Caco-2 (cell line): ENCODE data around the gene PPP1R13B. TPM values are rescaled to one million over a fixed set of nuclear protein-coding genes. Genes with fewer than 3 reads are reported as not detected.

ENCODE experiments used
- BruUV-seq: library from RNA; stranded (reverse); fragments of 400-500 nt; replicated peaks from 2 replicates; lab custom pipeline; 2021; lab: Mats Ljungman, UMichigan
- CTCF ChIA-PET: fragments of 300-600 bp; sonication (Branson Sonifier 250); formaldehyde crosslinking; loops from one replicate; lab custom pipeline; 2022; ENCODE audit warnings: antibody characterized with exemption; lab: Charles Lee
- POLR2A ChIA-PET: fragments of 300-600 bp; sonication (Branson Sonifier 250); formaldehyde crosslinking; loops from one replicate; lab custom pipeline; 2022; ENCODE audit warnings: antibody characterized with exemption; lab: Charles Lee
- DNase-seq, 2 experiments: peaks; one replicate each; pipeline versions ENCODE4 v3.0.0 to v3.0.0-alpha.2; 2020 to 2022
- H3K27me3 ChIP-seq: replicated peaks from 2 replicates; pipeline ENCODE4 v1.6.0; 2011; ENCODE audit warnings: low read length; ENCODE audit not compliant: control insufficient read depth, insufficient read depth
- H3K36me3 ChIP-seq: 2 replicates; pipeline ENCODE4 v1.5.1; 2011; ENCODE audit warnings: low read length; ENCODE audit not compliant: control insufficient read depth, insufficient read depth
- H3K4me1 ChIP-seq: fragments of 250-450 bp; sonication (Bioruptor Pico); 2 replicates; pipeline ENCODE4 v1.5.1; 2020; ENCODE audit warnings: mild to moderate bottlenecking
- H3K4me3 ChIP-seq: 2 replicates; pipeline ENCODE4 v1.5.1; 2011; ENCODE audit warnings: low read depth, mild to moderate bottlenecking, control low read depth, low read length
- H3K9me3 ChIP-seq: fragments of 250-450 bp; sonication (Bioruptor Pico); 2 replicates; pipeline ENCODE4 v1.5.1; 2020; ENCODE audit warnings: mild to moderate bottlenecking, moderate library complexity
- H3K27ac Mint-ChIP-seq: one replicate; pipeline ENCODE4 v1.8.0; 2022; ENCODE audit warnings: mixed read lengths; ENCODE audit not compliant: unreplicated experiment
- H3K27me3 Mint-ChIP-seq: one replicate; pipeline ENCODE4 v1.8.0; 2022; ENCODE audit warnings: mixed read lengths; ENCODE audit not compliant: insufficient read depth, unreplicated experiment
- H3K36me3 Mint-ChIP-seq: one replicate; pipeline ENCODE4 v1.8.0; 2022; ENCODE audit warnings: mild to moderate bottlenecking, mixed read lengths; ENCODE audit not compliant: insufficient read depth, unreplicated experiment
- H3K4me1 Mint-ChIP-seq: one replicate; pipeline ENCODE4 v1.8.0; 2022; ENCODE audit warnings: low read depth, mixed read lengths; ENCODE audit not compliant: unreplicated experiment
- H3K4me3 Mint-ChIP-seq: one replicate; pipeline ENCODE4 v1.8.0; 2022; ENCODE audit warnings: mild to moderate bottlenecking, moderate library complexity, mixed read lengths; ENCODE audit not compliant: unreplicated experiment
- H3K9me3 Mint-ChIP-seq: one replicate; pipeline ENCODE4 v1.8.0; 2022; ENCODE audit warnings: mixed read lengths; ENCODE audit not compliant: unreplicated experiment
- intact Hi-C: fragments of 100-400 bp; cut with micrococcal nuclease; formaldehyde crosslinking; loops from one replicate; pipeline ENCODE4 v1.10.0; 2022; ENCODE audit not compliant: unreplicated experiment
- total RNA-seq: library from RNA; stranded (reverse); gene quantifications from 2 replicates; pipeline ENCODE4 v1.2.3, GENCODE V29; 2022
- TF ChIP-seq, protein P1 (sequence below), 2 experiments: fragments of 200-600 bp in 1 of 2; IDR thresholded peaks; 1 replicate in 1 of 2; 2 replicates in 1 of 2; pipeline versions ENCODE4 v1.5.1 to v1.8.0; 2011 to 2022; ENCODE audit warnings: antibody characterized with exemption in 1 of 2, control low read depth in 1 of 2, inconsistent platforms in 1 of 2, low read depth in 1 of 2, low read length in 1 of 2, mild to moderate bottlenecking in 1 of 2, moderate library complexity in 1 of 2; ENCODE audit not compliant: insufficient read depth in 1 of 2, severe bottlenecking in 1 of 2, unreplicated experiment in 1 of 2

The PPP1R13B gene
- total RNA-seq, 1 experiment from 2014 or later = 15.8 TPM

DNA sequence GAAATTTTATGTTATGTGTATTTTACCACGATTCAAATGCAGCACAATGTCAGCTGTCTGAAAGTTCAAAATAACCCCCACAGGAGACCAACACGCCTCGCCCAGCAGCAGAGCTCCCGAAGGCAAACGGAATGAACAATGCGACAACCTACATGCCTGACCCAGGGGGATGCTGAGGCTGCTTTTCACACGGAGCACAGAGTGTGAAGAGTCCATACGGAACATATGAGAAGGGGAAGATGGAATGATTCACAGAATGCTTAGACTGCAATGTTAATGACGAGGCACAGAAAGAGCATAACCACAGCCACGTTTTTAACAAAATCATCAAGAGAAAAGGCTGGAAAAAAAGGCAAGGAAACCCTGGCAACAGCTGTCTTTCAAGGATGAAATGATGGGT lies 109.2 kb downstream of the PPP1R13B start:
- peaks cover 5% of the 10 kb centered on the region; the same call in 1 of the 2 replicates for H3K36me3 ChIP-seq

DNA sequence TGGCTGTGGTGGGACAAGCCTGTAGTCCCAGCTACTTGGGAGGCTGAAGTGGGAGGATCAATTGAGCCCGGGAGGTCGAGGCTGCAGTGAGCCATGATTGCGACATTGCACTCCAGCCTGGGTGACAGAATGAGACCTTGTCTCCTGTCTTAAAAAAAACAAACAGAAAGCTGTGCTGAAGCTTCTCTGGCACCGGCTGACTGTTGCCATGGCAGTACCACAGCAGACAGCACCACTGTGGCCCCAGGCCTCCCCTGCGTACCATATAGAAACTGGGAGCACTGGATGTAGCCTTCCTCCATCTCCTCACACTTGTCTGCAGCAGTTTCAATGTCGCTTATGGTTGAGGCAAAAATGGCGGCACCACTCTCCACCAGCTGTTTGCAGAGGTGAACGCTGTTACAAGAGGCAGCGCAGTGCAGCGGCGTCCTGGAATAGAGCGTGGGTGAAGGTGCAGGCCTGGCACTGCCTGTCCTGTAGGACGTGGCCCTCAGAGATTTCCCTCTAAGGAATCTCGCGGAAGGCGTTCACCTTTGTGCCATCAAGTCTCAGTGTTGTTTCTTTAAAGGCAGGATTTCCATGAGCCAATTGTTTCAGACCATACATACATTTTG lies 109.8 kb downstream of the PPP1R13B start:
- no peak for DNase-seq
- CTCF ChIA-PET = interaction anchor here (0.6 kb wide), 1 partner anchor 23 kb away, joined by 5 read pairs; no protein-coding TSS in a partner anchor

More for the DNA sequence above, 109.2 kb downstream of the PPP1R13B start:
- Mint-ChIP-seq H3K4me1 (no peaks in the 10 kb centered on the region), H3K36me3 (no peaks in the 10 kb centered on the region), H3K27ac (no peak overlapping the region), H3K4me3 (no peak overlapping the region), H3K27me3 (no peaks in the 10 kb centered on the region), H3K9me3 (no peaks in the 10 kb centered on the region)
- TF ChIP-seq, protein P1, sequence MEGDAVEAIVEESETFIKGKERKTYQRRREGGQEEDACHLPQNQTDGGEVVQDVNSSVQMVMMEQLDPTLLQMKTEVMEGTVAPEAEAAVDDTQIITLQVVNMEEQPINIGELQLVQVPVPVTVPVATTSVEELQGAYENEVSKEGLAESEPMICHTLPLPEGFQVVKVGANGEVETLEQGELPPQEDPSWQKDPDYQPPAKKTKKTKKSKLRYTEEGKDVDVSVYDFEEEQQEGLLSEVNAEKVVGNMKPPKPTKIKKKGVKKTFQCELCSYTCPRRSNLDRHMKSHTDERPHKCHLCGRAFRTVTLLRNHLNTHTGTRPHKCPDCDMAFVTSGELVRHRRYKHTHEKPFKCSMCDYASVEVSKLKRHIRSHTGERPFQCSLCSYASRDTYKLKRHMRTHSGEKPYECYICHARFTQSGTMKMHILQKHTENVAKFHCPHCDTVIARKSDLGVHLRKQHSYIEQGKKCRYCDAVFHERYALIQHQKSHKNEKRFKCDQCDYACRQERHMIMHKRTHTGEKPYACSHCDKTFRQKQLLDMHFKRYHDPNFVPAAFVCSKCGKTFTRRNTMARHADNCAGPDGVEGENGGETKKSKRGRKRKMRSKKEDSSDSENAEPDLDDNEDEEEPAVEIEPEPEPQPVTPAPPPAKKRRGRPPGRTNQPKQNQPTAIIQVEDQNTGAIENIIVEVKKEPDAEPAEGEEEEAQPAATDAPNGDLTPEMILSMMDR (IDR thresholded peaks at IDR 0.05; ENCODE audit: insufficient read depth in 1 of 2, low read depth in 1 of 2, low read length in 1 of 2, severe bottlenecking in 1 of 2, unreplicated experiment in 1 of 2) = no peak
- no peaks in the 10 kb centered on the region for H3K9me3 ChIP-seq
- CTCF ChIA-PET = no interaction called here
- no peaks in the 10 kb centered on the region for H3K27me3 ChIP-seq
- BruUV-seq = no TSS peak
- intact Hi-C loops = no loop called here
- no peaks in the 10 kb centered on the region for H3K4me1 ChIP-seq
- no peak overlapping the region for H3K4me3 ChIP-seq
- DNase-seq = no peak
- POLR2A ChIA-PET = no interaction called here

DNA sequence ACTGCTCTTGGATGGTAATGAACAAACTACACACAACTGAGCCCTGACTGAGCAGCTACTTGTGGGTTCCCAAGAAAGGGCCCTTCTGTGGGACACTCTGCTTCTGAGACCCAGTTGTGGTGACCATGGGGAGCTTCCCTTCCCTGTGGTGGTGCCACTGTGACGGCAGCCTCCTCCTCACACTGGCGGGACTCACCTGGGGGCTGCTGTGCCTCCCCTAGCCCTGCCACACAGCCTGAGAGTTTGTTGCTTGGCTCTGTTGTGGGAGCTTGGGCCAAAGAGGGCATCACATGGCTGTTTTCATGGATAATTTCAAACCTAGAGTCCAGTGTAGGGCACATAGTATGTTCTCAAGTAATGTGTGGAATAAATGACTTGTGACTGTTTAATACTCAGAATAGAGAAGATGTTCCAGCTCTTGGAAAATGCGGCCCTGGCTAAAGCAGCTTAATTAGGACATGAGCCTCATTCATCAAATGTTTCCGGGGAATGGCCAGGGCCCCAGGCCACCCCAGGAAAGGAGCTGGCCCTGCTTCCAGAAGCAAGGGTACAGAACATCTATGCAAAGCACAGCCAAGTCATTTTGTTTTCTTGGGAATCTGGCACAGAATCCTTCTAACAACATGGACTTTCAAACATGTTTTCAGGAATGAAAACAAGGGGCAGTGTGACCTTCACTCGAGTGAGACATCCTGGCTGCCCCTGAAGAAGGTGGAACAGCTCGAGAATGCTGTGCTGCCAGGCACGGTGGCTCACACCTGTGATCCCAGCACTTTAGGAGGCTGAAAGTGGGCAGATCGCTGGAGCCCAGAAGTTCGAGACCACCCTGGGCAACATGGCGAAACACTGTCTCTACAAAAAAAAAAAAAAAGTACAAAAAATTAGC lies 110.6 kb downstream of the PPP1R13B start:
- H3K27me3 Mint-ChIP-seq = no peaks in the 10 kb centered on the region
- intact Hi-C loops = no loop called here
- TF ChIP-seq, protein P1 (IDR thresholded peaks at IDR 0.05; ENCODE audit: insufficient read depth in 1 of 2, low read depth in 1 of 2, low read length in 1 of 2, severe bottlenecking in 1 of 2, unreplicated experiment in 1 of 2) = no peak
- H3K36me3 Mint-ChIP-seq = peaks cover 8% of the 10 kb centered on the region
- Histone ChIP-seq H3K27me3 (no peaks in the 10 kb centered on the region), H3K4me1 (no peaks in the 10 kb centered on the region), H3K9me3 (no peaks in the 10 kb centered on the region), H3K4me3 (no peak overlapping the region), H3K36me3 (peaks cover 5% of the 10 kb centered on the region; the same call in 1 of the 2 replicates)
- no peak overlapping the region for H3K27ac Mint-ChIP-seq
- H3K4me3 Mint-ChIP-seq = no peak overlapping the region
- no TSS peak for BruUV-seq
- ChIA-PET POLR2A (no interaction called here), CTCF (interaction anchor here (0.6 kb wide), 1 partner anchor 22 kb away, joined by 5 read pairs; no protein-coding TSS in a partner anchor)
- no peaks in the 10 kb centered on the region for H3K4me1 Mint-ChIP-seq
- no peak for DNase-seq
- no peaks in the 10 kb centered on the region for H3K9me3 Mint-ChIP-seq

More for the DNA sequence above, 109.8 kb downstream of the PPP1R13B start:
- Mint-ChIP-seq H3K27ac (no peak overlapping the region), H3K27me3 (no peaks in the 10 kb centered on the region), H3K4me3 (no peak overlapping the region), H3K9me3 (no peaks in the 10 kb centered on the region), H3K4me1 (no peaks in the 10 kb centered on the region), H3K36me3 (peaks cover 6% of the 10 kb centered on the region)
- no TSS peak for BruUV-seq
- intact Hi-C loops = no loop called here
- POLR2A ChIA-PET = no interaction called here
- TF ChIP-seq, protein P1 (IDR thresholded peaks at IDR 0.05; ENCODE audit: insufficient read depth in 1 of 2, low read depth in 1 of 2, low read length in 1 of 2, severe bottlenecking in 1 of 2, unreplicated experiment in 1 of 2) = no peak
- Histone ChIP-seq H3K36me3 (peaks cover 5% of the 10 kb centered on the region; the same call in 1 of the 2 replicates), H3K4me1 (no peaks in the 10 kb centered on the region), H3K9me3 (no peaks in the 10 kb centered on the region), H3K27me3 (no peaks in the 10 kb centered on the region), H3K4me3 (no peak overlapping the region)
